Erythroblast (primary cell): ENCODE data around the gene NEDD4L.

Source experiments
- DNase-seq, 2 experiments: peaks; one replicate each; lab custom pipeline; 2025; lab: John Stamatoyannopoulos, UW
- GATA1 ChIP-seq: IDR thresholded peaks from 2 replicates; pipeline ENCODE4 v1.6.1; 2011; ENCODE audit warnings: low read depth, mild to moderate bottlenecking, control low read depth, low read length, moderate library complexity
- POLR2A ChIP-seq: IDR thresholded peaks from 2 replicates; pipeline ENCODE4 v1.6.1; 2011; ENCODE audit warnings: mild to moderate bottlenecking, low read length

Gene NEDD4L

GRCh38 chr18:58307441-58307840 is 263.4 kb downstream of the NEDD4L start:
- TF ChIP-seq GATA1 (no peak), POLR2A (no peak)
- DNase-seq = no peak

- DNase-seq = no peak
- TF ChIP-seq POLR2A (no peak), GATA1 (no peak)
Measured at GRCh38 chr18:58308463-58308862, 264.4 kb downstream of the NEDD4L start.

GRCh38 chr18:58309099-58309498 is 265.1 kb downstream of the NEDD4L start:
- no peak for DNase-seq

GRCh38 chr18:58309610-58310239 is 265.7 kb downstream of the NEDD4L start:
- TF ChIP-seq POLR2A = no peak
- no peak for TF ChIP-seq GATA1
- no peak for DNase-seq

More at GRCh38 chr18:58309099-58309498, 265.1 kb downstream of the NEDD4L start:
- TF ChIP-seq GATA1 (no peak), POLR2A (no peak)

GRCh38 chr18:58310517-58310916 is 266.5 kb downstream of the NEDD4L start:
- DNase-seq = no peak

GRCh38 chr18:58311390-58311789 is 267.4 kb downstream of the NEDD4L start:
- no peak for DNase-seq
- no peak for TF ChIP-seq POLR2A
- TF ChIP-seq GATA1 = no peak

More at GRCh38 chr18:58310517-58310916, 266.5 kb downstream of the NEDD4L start:
- TF ChIP-seq POLR2A (no peak), GATA1 (no peak)

- TF ChIP-seq GATA1 = no peak
- TF ChIP-seq POLR2A = no peak
- DNase-seq = no peak
Measured at GRCh38 chr18:58313491-58314032, 269.5 kb downstream of the NEDD4L start.

GRCh38 chr18:58314284-58314683 is 270.3 kb downstream of the NEDD4L start:
- no peak for TF ChIP-seq POLR2A
- no peak for TF ChIP-seq GATA1
- peak in 1 of 2 experiments; percentile 9 for DNase-seq

DNA sequence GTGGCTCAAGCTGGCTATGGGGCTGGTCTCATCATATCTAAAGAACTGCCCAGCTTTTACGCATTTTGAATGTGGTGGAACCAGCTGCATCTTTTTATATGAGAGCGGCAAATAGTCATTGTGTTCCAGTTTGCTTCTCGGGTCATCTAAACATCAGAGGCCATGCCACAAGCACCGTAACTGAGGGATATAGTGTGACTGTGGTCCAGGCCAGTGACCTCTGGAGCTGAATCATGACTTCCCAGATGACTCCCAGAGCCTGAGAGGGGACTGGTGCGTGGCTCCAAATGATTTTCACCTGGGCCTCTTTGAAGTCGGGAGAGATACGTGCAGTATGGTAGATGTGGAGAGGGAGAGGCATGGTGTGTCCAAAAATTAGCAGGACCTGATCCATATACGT is 271.0 kb downstream of the NEDD4L start:
- TF ChIP-seq GATA1 (no peak), POLR2A (no peak)
- no peak for DNase-seq

DNA sequence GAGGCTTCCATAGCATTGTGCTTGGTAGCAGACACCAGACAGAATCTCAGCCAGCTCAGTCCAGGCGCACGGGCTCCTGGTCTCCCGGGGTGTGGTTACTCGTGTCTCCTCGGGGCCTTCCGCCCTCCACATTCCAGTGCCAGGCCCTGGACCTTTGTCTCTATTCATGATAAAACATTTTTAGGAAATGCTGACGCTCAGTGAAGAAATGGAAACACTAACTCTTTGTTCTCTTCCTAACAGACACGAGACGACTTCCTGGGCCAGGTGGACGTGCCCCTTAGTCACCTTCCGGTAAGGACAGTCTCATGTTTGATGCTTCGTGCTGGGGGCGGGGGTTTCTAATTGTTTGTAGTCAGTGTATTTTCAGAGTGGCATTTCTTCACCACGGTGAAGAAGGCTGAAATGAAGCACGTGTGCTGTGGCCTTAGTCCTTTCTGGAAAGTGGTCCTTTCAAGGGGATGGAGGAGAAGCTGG is 271.8 kb downstream of the NEDD4L start:
- no peak for DNase-seq
- TF ChIP-seq GATA1 (no peak), POLR2A (no peak)

DNA sequence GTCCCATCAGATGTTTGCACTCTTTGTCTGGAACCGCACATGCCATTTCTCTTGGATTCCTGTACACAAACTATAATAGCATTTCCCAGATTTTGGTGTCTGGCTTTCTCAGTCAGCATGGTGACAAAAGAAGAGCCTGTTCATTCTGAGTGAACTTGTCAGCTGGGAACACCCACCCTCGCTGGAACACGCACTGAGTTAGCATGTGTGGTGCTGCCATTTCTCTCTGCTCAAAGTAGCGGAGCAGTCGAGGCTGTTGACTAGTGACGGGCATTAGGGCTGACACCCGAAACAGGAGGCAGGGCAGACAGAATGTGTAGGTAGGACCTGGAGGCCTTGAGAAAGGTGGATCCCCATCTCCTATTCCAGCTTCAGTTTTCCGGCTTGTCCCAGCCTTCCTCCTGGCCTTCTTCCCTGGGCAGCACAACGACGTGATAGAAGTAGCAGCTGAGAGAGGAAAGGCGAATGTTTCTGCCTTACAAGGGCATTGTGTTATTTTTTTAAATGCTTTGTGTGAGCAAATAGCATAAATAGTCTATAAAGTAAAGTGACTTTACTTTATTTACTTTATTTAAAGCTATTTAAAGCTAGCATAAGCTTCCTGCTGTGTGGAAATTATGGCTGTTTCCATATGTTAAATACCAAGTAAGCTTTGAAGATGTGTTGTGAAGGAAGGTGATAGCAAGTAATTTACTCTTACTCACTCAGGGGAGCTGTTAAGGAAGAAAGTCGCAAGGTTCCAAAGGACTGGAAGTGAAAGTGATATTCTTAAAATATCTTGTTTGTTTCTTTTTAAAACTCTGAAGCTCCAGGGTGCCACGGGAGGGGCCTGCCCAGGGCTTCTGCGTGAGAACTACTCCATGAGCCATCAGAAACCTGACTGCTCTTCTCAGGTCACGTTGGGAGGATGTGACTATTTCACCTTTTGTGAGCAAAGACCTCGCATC is 272.6 kb downstream of the NEDD4L start:
- DNase-seq = no peak
- TF ChIP-seq POLR2A (no peak), GATA1 (no peak)

- DNase-seq = no peak
- no peak for TF ChIP-seq POLR2A
Measured at GRCh38 chr18:58319719-58320118, 275.7 kb downstream of the NEDD4L start.

GRCh38 chr18:58320907-58321561 is 277.0 kb downstream of the NEDD4L start:
- DNase-seq = no peak
- TF ChIP-seq GATA1 (no peak), POLR2A (no peak)

GRCh38 chr18:58321986-58322385 is 278.0 kb downstream of the NEDD4L start:
- DNase-seq = peak; percentile 87 to 88
- TF ChIP-seq POLR2A (no peak), GATA1 (no peak)
